Measurements from ENCODE around the gene OR1S1. TPM values are rescaled to one million over a fixed set of nuclear protein-coding genes. Genes with fewer than 3 reads are reported as not detected.

Gene OR1S1
- under 1 TPM in 1 of 2 donors, not detected in 1; 0.69 TPM for total RNA-seq

GRCh38 chr11:58212420-58212819 lies at the start of gene OR1S1:
Gene OR1S1 (plus strand): TSS chr11:58212720.

DNA sequence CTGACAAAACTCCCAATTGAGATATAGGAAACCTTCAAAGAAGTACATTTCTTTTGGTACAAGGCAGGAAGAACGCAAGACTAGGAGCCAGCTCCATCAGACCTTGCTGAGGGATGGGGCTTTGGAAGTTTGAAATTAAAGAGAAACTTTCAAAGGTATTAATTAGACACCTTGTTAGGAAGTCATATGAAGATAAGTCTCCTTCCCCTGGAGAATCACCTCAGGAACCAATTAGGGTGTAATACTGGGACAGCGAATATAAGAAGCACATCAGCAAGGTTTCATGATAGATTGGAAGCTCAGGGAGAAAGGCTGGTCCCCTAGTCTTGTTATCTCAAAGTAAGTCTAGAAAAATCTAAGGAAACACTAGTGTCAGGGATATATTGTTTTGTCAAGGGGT lies 23.8 kb upstream of the OR1S1 start, which contains the start of gene OR9Q2:
Gene OR9Q2 (plus strand): TSS at position 301 of the 400 bp plus-strand sequence. CDS start 1,421 bp downstream, outside the sequence.

DNA sequence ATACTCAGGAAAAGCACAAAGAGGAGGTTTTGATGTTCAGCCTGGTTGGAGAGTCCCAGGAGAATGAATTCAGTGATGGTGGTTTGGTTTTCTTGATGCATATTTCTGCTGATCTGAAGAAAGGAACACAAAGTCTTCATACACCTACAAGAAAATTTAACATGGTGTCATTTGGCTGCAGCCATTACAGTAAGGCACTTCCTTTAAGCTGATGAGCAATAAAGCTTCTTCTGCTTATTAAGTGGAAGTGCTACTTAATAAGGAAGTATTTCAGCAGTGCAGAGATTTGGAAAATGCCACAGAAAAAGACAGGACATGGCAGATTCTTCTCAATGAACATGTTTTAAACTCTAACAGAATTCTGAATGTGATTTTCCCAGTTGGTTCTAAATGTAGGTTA lies 8.5 kb upstream of the OR1S1 start, which contains the start of gene OR1S2:
Gene OR1S2 (minus strand): TSS at position 101 of the 400 bp plus-strand sequence. CDS start 0 bp downstream, at position 101.

Other genes starting within 250 kb of the OR1S1 start
- not detected for gene OR9Q1, start 188.8 kb upstream of the OR1S1 start, total RNA-seq
- gene OR6Q1, start 181.8 kb upstream of the OR1S1 start, total RNA-seq = under 1 TPM in 1 of 2 donors, not detected in 1; 0.34 TPM
- not detected for gene OR9I1, start 87.2 kb upstream of the OR1S1 start, total RNA-seq
- gene OR9Q2, start 23.6 kb upstream of the OR1S1 start, total RNA-seq = under 1 TPM in 1 of 2 donors, not detected in 1; 0.34 TPM
- gene OR1S2, start 8.6 kb upstream of the OR1S1 start, total RNA-seq = not detected
- gene OR10Q1, start 16.2 kb downstream of the OR1S1 start, total RNA-seq = not detected
- gene OR10W1, start 55.5 kb downstream of the OR1S1 start, total RNA-seq = not detected
- gene OR5B17, start 146.3 kb downstream of the OR1S1 start, total RNA-seq = not detected
- not detected for gene OR5B3, start 194.2 kb downstream of the OR1S1 start, total RNA-seq
- not detected for gene OR5B2, start 215.4 kb downstream of the OR1S1 start, total RNA-seq
- gene OR5B12, start 229.5 kb downstream of the OR1S1 start, total RNA-seq = not detected